ENCODE results near the gene LHFPL6.

DNA sequence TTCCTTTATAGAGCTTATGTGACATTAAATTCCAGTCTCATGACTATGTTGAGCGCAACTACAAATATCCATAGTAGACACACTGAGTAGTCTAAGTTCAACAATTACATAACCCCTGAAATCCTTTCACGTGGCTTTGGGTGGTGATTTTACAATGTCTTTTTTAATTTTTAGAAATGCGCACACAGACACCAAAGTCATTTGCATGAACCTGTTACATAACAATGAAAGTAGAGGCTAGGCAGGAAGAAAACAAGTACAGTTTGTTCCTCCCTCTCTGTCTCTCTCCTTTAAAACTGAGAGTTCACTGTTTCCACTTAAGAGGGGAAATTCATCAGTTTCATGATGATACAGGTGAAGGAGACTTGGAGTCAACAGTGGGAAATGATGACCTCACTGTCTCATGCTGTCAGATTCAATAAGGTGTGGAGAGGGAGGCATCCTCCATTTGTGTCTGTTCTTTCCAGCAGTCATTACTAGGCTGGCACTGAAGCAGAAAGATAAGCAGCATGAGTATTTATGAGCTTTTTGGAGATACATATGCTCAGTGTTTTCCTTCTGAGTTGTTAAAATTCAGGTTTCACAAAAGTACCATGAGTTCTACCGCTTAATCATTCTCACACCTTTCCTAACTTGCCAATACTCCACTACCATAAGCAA lies 201.8 kb downstream of the LHFPL6 start:
- no peak for TF ChIP-seq POLR2A (IDR thresholded peaks at IDR 0.05)
- TF ChIP-seq, protein P1, sequence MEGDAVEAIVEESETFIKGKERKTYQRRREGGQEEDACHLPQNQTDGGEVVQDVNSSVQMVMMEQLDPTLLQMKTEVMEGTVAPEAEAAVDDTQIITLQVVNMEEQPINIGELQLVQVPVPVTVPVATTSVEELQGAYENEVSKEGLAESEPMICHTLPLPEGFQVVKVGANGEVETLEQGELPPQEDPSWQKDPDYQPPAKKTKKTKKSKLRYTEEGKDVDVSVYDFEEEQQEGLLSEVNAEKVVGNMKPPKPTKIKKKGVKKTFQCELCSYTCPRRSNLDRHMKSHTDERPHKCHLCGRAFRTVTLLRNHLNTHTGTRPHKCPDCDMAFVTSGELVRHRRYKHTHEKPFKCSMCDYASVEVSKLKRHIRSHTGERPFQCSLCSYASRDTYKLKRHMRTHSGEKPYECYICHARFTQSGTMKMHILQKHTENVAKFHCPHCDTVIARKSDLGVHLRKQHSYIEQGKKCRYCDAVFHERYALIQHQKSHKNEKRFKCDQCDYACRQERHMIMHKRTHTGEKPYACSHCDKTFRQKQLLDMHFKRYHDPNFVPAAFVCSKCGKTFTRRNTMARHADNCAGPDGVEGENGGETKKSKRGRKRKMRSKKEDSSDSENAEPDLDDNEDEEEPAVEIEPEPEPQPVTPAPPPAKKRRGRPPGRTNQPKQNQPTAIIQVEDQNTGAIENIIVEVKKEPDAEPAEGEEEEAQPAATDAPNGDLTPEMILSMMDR (IDR thresholded peaks at IDR 0.05 in 8 of 11, conservative IDR thresholded peaks at IDR 0.05 in 3 of 11) = no peak
